HG03175 (cell line): ENCODE data around the gene LRRC47.

ENCODE experiments used
- ATAC-seq: cut with Tn5 transposase; IDR thresholded peaks from one replicate; pipeline ENCODE4 v1.9.1; 2021; ENCODE audit warnings: mild to moderate bottlenecking, moderate library complexity; ENCODE audit not compliant: unreplicated experiment

Gene LRRC47

GRCh38 chr1:3787745-3788605, 8.3 kb downstream of the LRRC47 start:
- no peak for ATAC-seq

GRCh38 chr1:3787349-3787715, 9.0 kb downstream of the LRRC47 start:
- ATAC-seq: no peak

GRCh38 chr1:3786468-3787348, 9.6 kb downstream of the LRRC47 start:
- no peak for ATAC-seq

- no peak for ATAC-seq
Measured at GRCh38 chr1:3785456-3786157, 10.7 kb downstream of the LRRC47 start.

- no peak for ATAC-seq
Measured at GRCh38 chr1:3785045-3785444, 11.3 kb downstream of the LRRC47 start.

GRCh38 chr1:3783651-3784474, 12.4 kb downstream of the LRRC47 start:
- ATAC-seq: no peak

- ATAC-seq: no peak
Measured at GRCh38 chr1:3780901-3781300, 15.4 kb downstream of the LRRC47 start.

GRCh38 chr1:3779912-3780416, 16.3 kb downstream of the LRRC47 start:
- ATAC-seq: no peak

GRCh38 chr1:3779265-3779911, 16.9 kb downstream of the LRRC47 start:
- ATAC-seq: no peak

GRCh38 chr1:3778590-3779264, 17.6 kb downstream of the LRRC47 start:
- no peak for ATAC-seq

GRCh38 chr1:3777647-3778589, 18.4 kb downstream of the LRRC47 start:
- no peak for ATAC-seq

- no peak for ATAC-seq
Measured at GRCh38 chr1:3777078-3777547, 19.2 kb downstream of the LRRC47 start.

GRCh38 chr1:3776231-3776961, 19.9 kb downstream of the LRRC47 start:
- no peak for ATAC-seq

GRCh38 chr1:3775490-3776230, 20.6 kb downstream of the LRRC47 start:
- ATAC-seq: no peak

- ATAC-seq: no peak
Measured at GRCh38 chr1:3774946-3775489, 21.3 kb downstream of the LRRC47 start.

- ATAC-seq: no peak
Measured at GRCh38 chr1:3774276-3774945, 21.9 kb downstream of the LRRC47 start.
